K562 (cell line): ENCODE measurements around the gene ACRBP. TPM values are rescaled to one million over a fixed set of nuclear protein-coding genes. Genes with fewer than 3 reads are reported as not detected.

Experiments
- ATAC-seq: fragments of 200-7000 bp; cut with Tn5 transposase; 3 replicates; pipeline ENCODE4 v1.9.1; 2020; ENCODE audit warnings: moderate library complexity
- BruUV-seq: library from RNA; stranded (reverse); fragments of 400-500 nt; replicated peaks from 2 replicates; lab custom pipeline; 2021; lab: Mats Ljungman, UMichigan
- CTCF ChIA-PET: fragments of 300-600 bp; formaldehyde crosslinking; extraction: SDS; loops from one replicate; lab custom pipeline; 2021; ENCODE audit warnings: low intra/inter-chr PET ratio; lab: Yijun Ruan, JAX
- POLR2A ChIA-PET: fragments of 300-600, 350-650 bp; sonication (Branson Sonifier 250); formaldehyde crosslinking; extraction: SDS; loops from one replicate; lab custom pipeline; 2021; ENCODE audit warnings: antibody characterized with exemption, inconsistent platforms; lab: Yijun Ruan, JAX
- DNase-seq, 4 experiments: peaks; one replicate each; pipeline versions ENCODE4 v3.0.0 to v3.0.0-alpha.2; 2011 to 2018; ENCODE audit warnings: low spot score in 3 of 4, mixed read lengths in 3 of 4; ENCODE audit errors: extremely low read depth in 1 of 4
- FAIRE-seq: peaks from 2 replicates; lab custom pipeline; 2011; peaks lifted over from hg19 to GRCh38; lab: Jason Lieb, UNC
- H2AFZ ChIP-seq: 2 replicates; pipeline ENCODE4 v1.6.0; 2011; ENCODE audit warnings: low read depth, low read length, control low read depth, inconsistent platforms
- H3K27ac ChIP-seq: fragments of 200-600 bp; 3 replicates; pipeline ENCODE4 v1.8.0; 2011; ENCODE audit warnings: low read depth, mild to moderate bottlenecking, control low read depth, inconsistent platforms, low read length, moderate library complexity, mixed read lengths; ENCODE audit errors: extremely low read depth
- H3K27me3 ChIP-seq, 2 experiments: fragments of 300-600 bp in 1 of 2; 2 replicates in 1 of 2; 3 replicates in 1 of 2; pipeline versions ENCODE4 v1.6.0 to v1.8.0; 2011; ENCODE audit warnings: inconsistent platforms in 2 of 2, low read length in 2 of 2, mild to moderate bottlenecking in 1 of 2, mixed read lengths in 1 of 2, moderate library complexity in 1 of 2; ENCODE audit not compliant: control insufficient read depth in 2 of 2, insufficient read depth in 2 of 2
- H3K36me3 ChIP-seq: fragments of 300-600 bp; 3 replicates; pipeline ENCODE4 v1.8.0; 2011; ENCODE audit warnings: mild to moderate bottlenecking, low read length, inconsistent platforms; ENCODE audit not compliant: control insufficient read depth, insufficient read depth
- H3K4me1 ChIP-seq, 2 experiments: fragments of 200-600 bp in 1 of 2; replicated peaks in 1 of 2; 2 replicates in 1 of 2; 3 replicates in 1 of 2; pipeline versions ENCODE4 v1.5.1 to v1.8.0; 2011; ENCODE audit warnings: inconsistent platforms in 2 of 2, low read length in 2 of 2, mild to moderate bottlenecking in 1 of 2, mixed read lengths in 1 of 2, moderate library complexity in 1 of 2; ENCODE audit not compliant: control insufficient read depth in 2 of 2, insufficient read depth in 2 of 2
- H3K4me2 ChIP-seq: 2 replicates; pipeline ENCODE4 v1.6.1; 2011; ENCODE audit warnings: low read length, control low read depth, inconsistent platforms, mixed read lengths; ENCODE audit not compliant: insufficient read depth
- H3K4me3 ChIP-seq: fragments of 200-600 bp; sonication (generic), shearing (Covaris generic); 2 replicates; pipeline ENCODE4 v1.5.1; 2016; ENCODE audit warnings: control low read depth, inconsistent platforms
- H3K79me2 ChIP-seq: fragments of 200-600 bp; 3 replicates; pipeline ENCODE4 v1.8.0; 2011; ENCODE audit warnings: low read length, inconsistent platforms; ENCODE audit not compliant: control insufficient read depth, insufficient read depth
- H3K9ac ChIP-seq, 2 experiments: 2 replicates each; pipeline versions ENCODE4 v1.6.0 to v1.6.1; 2011; ENCODE audit warnings: low read depth in 2 of 2, low read length in 2 of 2, control low read depth in 1 of 2, inconsistent platforms in 1 of 2, mild to moderate bottlenecking in 1 of 2, mixed read lengths in 1 of 2; ENCODE audit not compliant: insufficient read depth in 1 of 2
- H3K9me1 ChIP-seq: one replicate; pipeline ENCODE4 v1.6.0; 2011; ENCODE audit warnings: inconsistent platforms, mild to moderate bottlenecking, low read length, moderate library complexity; ENCODE audit not compliant: control insufficient read depth, insufficient read depth
- H3K9me3 ChIP-seq: replicated peaks from 2 replicates; pipeline ENCODE4 v1.5.1; 2011; ENCODE audit warnings: low read depth, low read length, inconsistent platforms; ENCODE audit not compliant: control insufficient read depth, insufficient read depth
- H4K20me1 ChIP-seq: replicated peaks from 2 replicates; pipeline ENCODE4 v1.6.1; 2011; ENCODE audit warnings: low read length, inconsistent platforms, mixed read lengths; ENCODE audit not compliant: control insufficient read depth, insufficient read depth
- HNRNPK ChIP-seq: fragments of 200-400 bp; formaldehyde crosslinking; IDR thresholded peaks from one replicate; pipeline ENCODE4 v1.6.1; 2018; ENCODE audit warnings: mild to moderate bottlenecking, low read depth, low read length; ENCODE audit not compliant: poor library complexity, severe bottlenecking
- POLR2G ChIP-seq: fragments of 200-400 bp; formaldehyde crosslinking; IDR thresholded peaks from 2 replicates; pipeline ENCODE4 v1.6.1; 2017; ENCODE audit warnings: low read depth, mild to moderate bottlenecking, antibody characterized with exemption, low read length, moderate library complexity
- PRDM10 ChIP-seq: fragments of 450-650 bp; IDR thresholded peaks from 2 replicates; pipeline ENCODE4 v1.6.1; 2018; ENCODE audit not compliant: partially characterized antibody
- RBFOX2 ChIP-seq: fragments of 200-400 bp; formaldehyde crosslinking; IDR thresholded peaks from 2 replicates; pipeline ENCODE4 v1.6.1; 2017; ENCODE audit warnings: low read depth, mild to moderate bottlenecking, low read length, moderate library complexity
- SIN3A ChIP-seq, 2 experiments: fragments of 150-350 bp in 1 of 2; IDR thresholded peaks; 2 replicates each; pipeline ENCODE4 v1.6.1; 2011 to 2016; ENCODE audit warnings: borderline replicate concordance in 2 of 2, low read depth in 2 of 2, low read length in 2 of 2, mild to moderate bottlenecking in 2 of 2, moderate library complexity in 2 of 2; ENCODE audit not compliant: control insufficient read depth in 1 of 2
- SIX5 ChIP-seq, 2 experiments: IDR thresholded peaks; 2 replicates each; pipeline ENCODE4 v1.6.1; 2011; ENCODE audit warnings: low read length in 2 of 2, borderline replicate concordance in 1 of 2, low read depth in 1 of 2, mild to moderate bottlenecking in 1 of 2, moderate library complexity in 1 of 2; ENCODE audit not compliant: insufficient read depth in 1 of 2
- TAF1 ChIP-seq: IDR thresholded peaks from 2 replicates; pipeline ENCODE4 v1.6.1; 2011; ENCODE audit warnings: mild to moderate bottlenecking, low read length, moderate library complexity; ENCODE audit not compliant: insufficient read depth, control insufficient read depth, severe bottlenecking; ENCODE audit errors: extremely low read depth
- UBTF ChIP-seq, 2 experiments: IDR thresholded peaks; 2 replicates each; pipeline ENCODE4 v1.6.1; 2012; ENCODE audit warnings: improper control_type of control experiment in 2 of 2, low read depth in 2 of 2, low read length in 2 of 2, borderline replicate concordance in 1 of 2
- VEZF1 ChIP-seq: fragments of 200-800 bp; sonication (Bioruptor generic); IDR thresholded peaks from 2 replicates; pipeline ENCODE4 v1.6.1; 2017; ENCODE audit warnings: missing genetic modification characterization, missing compliant biosample characterization
- ZBTB7A ChIP-seq: IDR thresholded peaks from 2 replicates; pipeline ENCODE4 v1.6.1; 2011; ENCODE audit warnings: low read depth, mild to moderate bottlenecking, low read length, moderate library complexity, borderline replicate concordance; ENCODE audit not compliant: control insufficient read depth
- WGBS: fragments of 100-300 bp; shearing (Covaris generic); methylation state at CpG from one replicate; pipeline ENCODE4 v1.1.6; 2016; ENCODE audit warnings: low coverage, mixed read lengths; ENCODE audit not compliant: insufficient coverage; ENCODE audit errors: missing lambda C conversion rate; 5-methylcytosine and 5-hydroxymethylcytosine counted together
- in situ Hi-C: fragments of 300-500 bp; cut with MboI; formaldehyde crosslinking; loops from 4 replicates; pipeline ENCODE4 v1.15.0; 2018; ENCODE audit warnings: inconsistent platforms, mixed read lengths
- intact Hi-C: fragments of 100-400 bp; cut with micrococcal nuclease; formaldehyde crosslinking; loops from 2 replicates; pipeline ENCODE4 v1.14.2; 2022
- polyA plus RNA-seq, 8 experiments: library from polyadenylated mRNA; depleted of rRNA in 4 of 8; stranded (reverse) in 5 of 8; unstranded in 3 of 8; fragments of >200 nt; fragmentation: Nextera tagmentation in 2 of 8; fragmentation: Illumina TruSeq in 1 of 8; extraction: Ambion mirVana in 2 of 8; extraction: Trizol in 1 of 8; gene quantifications; 2 replicates each; pipeline versions ENCODE4 v1.2.1 to v1.2.3, GENCODE V29; 2011 to 2014; ENCODE audit warnings: inconsistent platforms in 1 of 8, missing spikeins in 1 of 8
- total RNA-seq, 7 experiments: library from RNA; depleted of rRNA in 6 of 7; stranded (reverse); fragments of >200 nt in 6 of 7; fragmentation: Illumina TruSeq in 2 of 7; extraction: Trizol in 2 of 7; gene quantifications; 2 replicates each; pipeline versions ENCODE4 v1.2.1 to v1.2.3, GENCODE V29; 2011 to 2021; ENCODE audit warnings: low replicate concordance in 1 of 7

The ACRBP gene
- total and polyA plus RNA-seq, 9 of the 15 experiments (the other 6 are each of a cell fraction or from before 2014, with no cell fraction given) = 3.1 to 31.8 (median 8.4) TPM

- Histone ChIP-seq H4K20me1 (peaks cover 30% of the 10 kb centered on the region), H3K27me3 (no peaks in the 10 kb centered on the region), H3K9me3 (no peaks in the 10 kb centered on the region), H3K9me1 (no peaks in the 10 kb centered on the region), H3K4me1 (peaks cover 26 to 41% of the 10 kb centered on the region in 2 experiments), H3K27ac (peak overlapping the region; percentile 85), H3K36me3 (peaks cover 46% of the 10 kb centered on the region), H3K79me2 (peaks cover 57% of the 10 kb centered on the region), H2AFZ (no peak overlapping the region), H3K4me3 (peak overlapping the region; percentile 87), H3K4me2 (peak overlapping the region; percentile 78), H3K9ac (peak overlapping the region; percentile 76 to 95)
- peak; percentile 63 for ATAC-seq
- in situ Hi-C loops = no loop called here
- intact Hi-C loops = loop anchor here (2.0 kb wide), 1 partner anchor 56 kb away; the partner anchor contains the start of gene ING4
- WGBS = 0% methylated on average over 1 of the region's 70 CpGs
- no TSS peak for BruUV-seq
- DNase-seq = peak; percentile 65 to 77 (median 73)
- no peak for FAIRE-seq
- CTCF ChIA-PET = no interaction called here
- POLR2A ChIA-PET = interaction anchor here (0.6 to 1.6 kb wide), 7 partner anchors 9 to 83 kb away, joined by 3 to 6 read pairs (median 4); partner anchors contain the start of gene ZNF384
- TF ChIP-seq SIN3A (IDR thresholded peaks at IDR 0.05; ENCODE audit: borderline replicate concordance in 2 of 2, control insufficient read depth in 1 of 2, low read depth in 2 of 2, low read length in 2 of 2) = peak in 1 of 2 experiments; percentile 70; a peak in 1 of 4 replicates
- peak; percentile 81 for TF ChIP-seq VEZF1 (CRISPR knock-in tag)
- TF ChIP-seq RBFOX2 = peak; percentile 73
- TF ChIP-seq TAF1 = peak; percentile 50
- TF ChIP-seq ZBTB7A = 0 out of 2 replicates have a peak, but pooled peaks have one; percentile 25
- peak; percentile 73 for TF ChIP-seq POLR2G
- TF ChIP-seq UBTF (IDR thresholded peaks at IDR 0.05; ENCODE audit: borderline replicate concordance in 1 of 2, low read depth in 2 of 2, low read length in 2 of 2) = peak; percentile 47 to 51; a peak in 1 of 4 replicates
- TF ChIP-seq HNRNPK = no peak
- peak; percentile 20 for TF ChIP-seq PRDM10
- TF ChIP-seq SIX5 (IDR thresholded peaks at IDR 0.05; ENCODE audit: borderline replicate concordance in 1 of 2, insufficient read depth in 1 of 2, low read depth in 1 of 2, low read length in 2 of 2) = no peak
Measured at GRCh38 chr12:6606331-6607131, 40.7 kb downstream of the ACRBP start.
